ENCODE results near the gene GUCY2F.

DNA sequence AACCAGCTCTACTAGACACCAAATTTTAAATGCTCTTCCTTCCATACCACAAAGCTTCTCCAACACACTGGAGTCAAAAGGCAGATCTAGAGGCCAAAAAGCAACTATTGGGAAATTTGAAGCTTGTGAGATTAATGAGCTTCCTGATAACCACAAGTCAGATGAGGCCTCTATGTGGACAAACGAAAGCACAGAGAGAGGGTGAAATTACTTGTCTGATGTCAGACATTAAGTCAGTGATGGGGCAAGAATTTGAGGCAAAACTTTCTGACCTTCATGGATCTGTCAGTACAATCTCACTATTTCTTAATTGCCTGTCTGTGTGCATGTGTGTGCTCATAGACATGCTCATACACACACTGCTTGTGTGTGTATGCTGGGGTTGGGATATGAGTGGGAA is 103.6 kb downstream of the GUCY2F start:
- no peak for TF ChIP-seq POLR2A (IDR thresholded peaks at IDR 0.05)
- TF ChIP-seq, protein P1, sequence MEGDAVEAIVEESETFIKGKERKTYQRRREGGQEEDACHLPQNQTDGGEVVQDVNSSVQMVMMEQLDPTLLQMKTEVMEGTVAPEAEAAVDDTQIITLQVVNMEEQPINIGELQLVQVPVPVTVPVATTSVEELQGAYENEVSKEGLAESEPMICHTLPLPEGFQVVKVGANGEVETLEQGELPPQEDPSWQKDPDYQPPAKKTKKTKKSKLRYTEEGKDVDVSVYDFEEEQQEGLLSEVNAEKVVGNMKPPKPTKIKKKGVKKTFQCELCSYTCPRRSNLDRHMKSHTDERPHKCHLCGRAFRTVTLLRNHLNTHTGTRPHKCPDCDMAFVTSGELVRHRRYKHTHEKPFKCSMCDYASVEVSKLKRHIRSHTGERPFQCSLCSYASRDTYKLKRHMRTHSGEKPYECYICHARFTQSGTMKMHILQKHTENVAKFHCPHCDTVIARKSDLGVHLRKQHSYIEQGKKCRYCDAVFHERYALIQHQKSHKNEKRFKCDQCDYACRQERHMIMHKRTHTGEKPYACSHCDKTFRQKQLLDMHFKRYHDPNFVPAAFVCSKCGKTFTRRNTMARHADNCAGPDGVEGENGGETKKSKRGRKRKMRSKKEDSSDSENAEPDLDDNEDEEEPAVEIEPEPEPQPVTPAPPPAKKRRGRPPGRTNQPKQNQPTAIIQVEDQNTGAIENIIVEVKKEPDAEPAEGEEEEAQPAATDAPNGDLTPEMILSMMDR (IDR thresholded peaks at IDR 0.05): no peak
